ENCODE measurements around the gene NDOR1.

NDOR1 gene

GRCh38 chr9:137169896-137170358 lies 35.6 kb upstream of the NDOR1 start, which contains the start of gene LRRC26:
Gene LRRC26, minus strand, starts transcription at chr9:137170051. Its CDS starts 108 bp downstream, at chr9:137169943.
- no peak for TF ChIP-seq CTCF (IDR thresholded peaks at IDR 0.05)

- TF ChIP-seq CTCF (IDR thresholded peaks at IDR 0.05): no peak
Measured at GRCh38 chr9:137170486-137171148, 34.9 kb upstream of the NDOR1 start.

GRCh38 chr9:137171149-137171900 lies 34.2 kb upstream of the NDOR1 start:
- TF ChIP-seq CTCF (IDR thresholded peaks at IDR 0.05): no peak

GRCh38 chr9:137172901-137173795 lies 32.4 kb upstream of the NDOR1 start:
- TF ChIP-seq CTCF (IDR thresholded peaks at IDR 0.05): no peak

- no peak for TF ChIP-seq CTCF (IDR thresholded peaks at IDR 0.05)
Measured at GRCh38 chr9:137173796-137174664, 31.5 kb upstream of the NDOR1 start.

GRCh38 chr9:137174722-137175293 lies 30.7 kb upstream of the NDOR1 start:
- TF ChIP-seq CTCF (IDR thresholded peaks at IDR 0.05): no peak

All from LNCAP (cell line).